PC-9 (cell line): ENCODE measurements around the gene CARS1. TPM values are rescaled to one million over a fixed set of nuclear protein-coding genes. Genes with fewer than 3 reads are reported as not detected.

Experiments
- BruUV-seq: library from RNA; stranded (reverse); fragments of 400-500 nt; replicated peaks from 2 replicates; lab custom pipeline; 2021; lab: Mats Ljungman, UMichigan
- CTCF ChIA-PET: fragments of 300-600 bp; sonication (Branson Sonifier 250); formaldehyde crosslinking; loops from one replicate; lab custom pipeline; 2022; ENCODE audit warnings: antibody characterized with exemption; lab: Charles Lee
- POLR2A ChIA-PET: fragments of 300-600 bp; sonication (Branson Sonifier 250); formaldehyde crosslinking; loops from one replicate; lab custom pipeline; 2022; ENCODE audit warnings: antibody characterized with exemption; ENCODE audit not compliant: unreplicated experiment; lab: Charles Lee
- DNase-seq, 2 experiments: peaks; one replicate each; pipeline versions ENCODE4 v3.0.0 to v3.0.0-alpha.2; 2015 to 2022; ENCODE audit warnings: mixed read lengths in 1 of 2
- H2AFZ ChIP-seq: fragments of 200-600 bp; sonication (generic); 2 replicates; pipeline ENCODE4 v1.8.1; 2017; ENCODE audit warnings: antibody characterized with exemption
- H3F3A ChIP-seq: fragments of 200-600 bp; sonication (generic); 2 replicates; pipeline ENCODE4 v1.8.1; 2017; ENCODE audit warnings: antibody characterized with exemption, mild to moderate bottlenecking, low read depth; ENCODE audit not compliant: insufficient read depth
- H3K27ac ChIP-seq: fragments of 200-600 bp; sonication (generic); 2 replicates; pipeline ENCODE4 v1.6.1; 2016; ENCODE audit warnings: mixed run types
- H3K27me3 ChIP-seq: fragments of 200-600 bp; sonication (generic); 2 replicates; pipeline ENCODE4 v1.6.1; 2016; ENCODE audit warnings: low read depth, mixed run types; ENCODE audit not compliant: insufficient read depth
- H3K36me3 ChIP-seq: fragments of 200-600 bp; sonication (generic); 2 replicates; pipeline ENCODE4 v1.6.1; 2016; ENCODE audit warnings: low read depth, mixed run types
- H3K4me1 ChIP-seq: fragments of 200-600 bp; sonication (generic); replicated peaks from 2 replicates; pipeline ENCODE4 v1.6.1; 2016; ENCODE audit warnings: mixed run types; ENCODE audit not compliant: insufficient read depth
- H3K4me2 ChIP-seq: fragments of 200-600 bp; sonication (generic); 2 replicates; pipeline ENCODE4 v1.6.1; 2017; ENCODE audit warnings: mixed run types
- H3K4me3 ChIP-seq: fragments of 200-600 bp; sonication (generic); 2 replicates; pipeline ENCODE4 v1.6.1; 2016; ENCODE audit warnings: mixed run types
- H3K79me2 ChIP-seq: fragments of 200-600 bp; sonication (generic); 2 replicates; pipeline ENCODE4 v1.6.1; 2017; ENCODE audit warnings: low read depth, mixed run types
- H3K9me2 ChIP-seq: fragments of 200-600 bp; sonication (generic); 2 replicates; pipeline ENCODE4 v1.8.1; 2017; ENCODE audit warnings: mild to moderate bottlenecking; ENCODE audit not compliant: insufficient read depth
- H3K9me3 ChIP-seq: fragments of 200-600 bp; sonication (generic); 2 replicates; pipeline ENCODE4 v1.8.1; 2016; ENCODE audit warnings: low read depth; ENCODE audit not compliant: insufficient read depth
- H4K20me1 ChIP-seq: fragments of 200-600 bp; sonication (generic); 2 replicates; pipeline ENCODE4 v1.8.1; 2017; ENCODE audit not compliant: insufficient read depth
- CTCF ChIP-seq: fragments of 200-600 bp; sonication (generic); conservative IDR thresholded peaks from 2 replicates; pipeline ENCODE4 v1.6.1; 2017; ENCODE audit warnings: mixed run types, antibody characterized with exemption, mild to moderate bottlenecking, moderate library complexity
- EZH2 ChIP-seq: fragments of 200-600 bp; sonication (generic); IDR thresholded peaks from 2 replicates; pipeline ENCODE4 v1.8.0; 2017; ENCODE audit warnings: antibody characterized with exemption, low read depth
- intact Hi-C: fragments of 100-400 bp; cut with micrococcal nuclease; formaldehyde crosslinking; loops from one replicate; pipeline ENCODE4 v1.10.0; 2022; ENCODE audit not compliant: unreplicated experiment
- total RNA-seq: library from RNA; stranded (reverse); gene quantifications from 2 replicates; pipeline ENCODE4 v1.2.3, GENCODE V29; 2021

Gene CARS1
- total RNA-seq, 1 experiment from 2014 or later, result 78.8 TPM

GRCh38 chr11:3002351-3002861, 54.8 kb downstream of the CARS1 start:
- H3K9me2 ChIP-seq, result no peaks in the 10 kb centered on the region
- H3K4me2 ChIP-seq, result no peak overlapping the region
- ChIA-PET CTCF (no interaction called here), POLR2A (interaction anchor here (0.6 kb wide), 1 partner anchor 94 kb away, joined by 6 read pairs; no protein-coding TSS in a partner anchor)
- H3K4me1 ChIP-seq, result no peaks in the 10 kb centered on the region
- TF ChIP-seq CTCF (no peak), EZH2 (no peak)
- no peak overlapping the region for H3K27ac ChIP-seq
- BruUV-seq, result no TSS peak
- H4K20me1 ChIP-seq, result peaks cover 6% of the 10 kb centered on the region; the same call in 1 of the 2 replicates
- intact Hi-C loops, result no loop called here
- no peak overlapping the region for H2AFZ ChIP-seq
- H3K27me3 ChIP-seq, result no peaks in the 10 kb centered on the region
- no peak for DNase-seq
- no peaks in the 10 kb centered on the region for H3K9me3 ChIP-seq
- no peaks in the 10 kb centered on the region for H3F3A ChIP-seq
- H3K79me2 ChIP-seq, result no peaks in the 10 kb centered on the region
- H3K36me3 ChIP-seq, result no peaks in the 10 kb centered on the region
- H3K4me3 ChIP-seq, result no peak overlapping the region

GRCh38 chr11:3001496-3001895, 55.7 kb downstream of the CARS1 start:
- Histone ChIP-seq H4K20me1 (peaks cover 6% of the 10 kb centered on the region; the same call in 1 of the 2 replicates), H3K27me3 (no peaks in the 10 kb centered on the region), H3F3A (no peaks in the 10 kb centered on the region), H3K9me3 (no peaks in the 10 kb centered on the region), H3K27ac (no peak overlapping the region), H3K79me2 (no peaks in the 10 kb centered on the region), H3K4me3 (no peak overlapping the region), H3K4me1 (no peaks in the 10 kb centered on the region), H3K4me2 (no peak overlapping the region), H3K9me2 (no peaks in the 10 kb centered on the region), H3K36me3 (no peaks in the 10 kb centered on the region), H2AFZ (no peak overlapping the region)
- no TSS peak for BruUV-seq
- ChIA-PET POLR2A (no interaction called here), CTCF (no interaction called here)
- intact Hi-C loops, result no loop called here
- no peak for TF ChIP-seq EZH2
- TF ChIP-seq CTCF, result no peak
- DNase-seq, result no peak

DNA sequence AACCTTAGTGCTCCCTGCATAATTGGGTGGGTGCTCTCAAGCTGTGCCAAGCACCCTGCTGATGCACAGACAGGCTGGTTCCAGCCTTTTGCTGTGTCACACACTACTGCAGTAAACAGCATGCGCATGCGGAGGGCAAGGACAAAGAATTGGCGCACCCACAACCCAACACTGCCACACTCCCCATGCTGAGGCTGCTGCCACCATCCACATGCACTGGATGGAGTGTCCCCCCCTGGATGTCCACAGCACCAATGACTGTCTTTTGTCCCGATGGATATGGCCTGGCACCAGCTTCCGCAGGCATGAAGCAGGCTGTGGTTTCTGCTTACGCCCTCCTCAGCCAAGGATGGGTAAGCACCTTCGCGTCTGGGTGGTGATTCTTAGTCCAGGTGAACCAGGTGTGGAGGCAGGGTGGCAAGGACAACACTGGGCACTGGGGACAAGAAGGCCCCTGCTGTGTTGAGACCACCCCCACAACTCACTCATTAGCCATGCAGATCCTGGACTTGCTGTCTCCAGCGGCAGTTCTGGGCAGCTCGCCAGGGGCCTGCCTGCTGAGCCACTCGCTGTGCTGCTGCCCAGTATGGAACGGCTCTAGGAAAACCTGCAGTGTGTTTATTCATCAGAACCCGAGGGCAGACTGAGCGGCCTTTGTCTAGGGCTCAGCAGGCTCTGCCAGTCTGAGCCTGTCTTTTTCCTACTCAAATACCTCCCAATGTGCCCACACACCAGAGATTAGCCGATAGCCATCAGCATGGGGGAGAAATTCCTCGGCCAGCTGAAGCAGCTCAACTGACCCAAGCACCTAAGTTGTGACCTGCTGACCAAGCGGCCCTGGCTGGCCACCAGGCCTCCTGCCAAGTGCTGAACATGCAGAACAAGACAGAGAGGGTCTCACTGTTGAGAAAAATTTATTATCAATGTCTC, 56.9 kb downstream of the CARS1 start:
- no peak overlapping the region for H3K27ac ChIP-seq
- H2AFZ ChIP-seq, result no peak overlapping the region
- no peaks in the 10 kb centered on the region for H3K27me3 ChIP-seq
- no peak overlapping the region for H3K4me3 ChIP-seq
- peak in 1 of 2 experiments; percentile 78 for DNase-seq
- ChIA-PET CTCF (no interaction called here), POLR2A (no interaction called here)
- intact Hi-C loops, result no loop called here
- H3K9me2 ChIP-seq, result no peaks in the 10 kb centered on the region
- no peaks in the 10 kb centered on the region for H3K9me3 ChIP-seq
- H3K36me3 ChIP-seq, result no peaks in the 10 kb centered on the region
- no peaks in the 10 kb centered on the region for H3K4me1 ChIP-seq
- H3F3A ChIP-seq, result no peaks in the 10 kb centered on the region
- BruUV-seq, result no TSS peak
- TF ChIP-seq EZH2 (no peak), CTCF (no peak)
- no peaks in the 10 kb centered on the region for H3K79me2 ChIP-seq
- peaks cover 6% of the 10 kb centered on the region; the same call in 1 of the 2 replicates for H4K20me1 ChIP-seq
- no peak overlapping the region for H3K4me2 ChIP-seq
